ENCODE data around the gene BACE1-AS.

DNA sequence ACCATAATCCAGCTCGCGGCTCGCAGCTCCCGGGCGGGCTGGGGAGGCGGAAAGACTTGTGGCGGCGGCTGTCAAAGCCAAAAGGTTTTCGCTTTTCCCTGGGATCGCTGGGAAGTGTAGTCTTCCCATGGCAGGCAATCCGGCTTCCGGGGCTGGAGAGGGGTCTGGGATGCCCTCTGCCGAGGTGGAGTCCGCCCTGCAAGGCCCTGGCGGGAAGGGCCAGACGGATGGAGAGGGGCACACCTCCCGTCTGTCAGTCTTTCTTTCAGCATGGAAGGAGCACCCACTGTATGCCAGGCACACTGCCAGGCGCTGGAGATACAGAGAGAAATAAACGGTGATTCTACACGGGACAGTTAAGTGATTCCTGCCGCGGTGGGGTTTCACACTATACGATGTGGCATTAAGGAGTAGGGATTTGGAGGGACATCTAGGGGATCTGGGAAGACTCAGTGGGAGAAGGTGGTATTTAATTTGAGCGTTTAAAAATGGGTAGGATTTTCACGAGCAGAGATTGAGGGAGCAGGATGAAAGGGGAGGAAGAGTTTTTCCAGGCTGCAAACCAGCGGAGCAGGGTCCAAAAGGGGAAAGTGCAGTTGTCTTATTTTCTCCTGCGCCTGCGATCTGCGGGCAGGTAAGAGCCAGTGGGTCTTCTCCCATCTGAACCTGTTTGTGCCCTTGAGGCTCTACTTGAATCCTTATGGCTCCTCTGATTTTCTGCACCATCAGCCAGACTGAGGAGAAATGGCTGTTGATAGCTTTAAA, 25.2 kb downstream of the BACE1-AS start, which contains the start of gene BACE1:
- TF ChIP-seq, protein P1, sequence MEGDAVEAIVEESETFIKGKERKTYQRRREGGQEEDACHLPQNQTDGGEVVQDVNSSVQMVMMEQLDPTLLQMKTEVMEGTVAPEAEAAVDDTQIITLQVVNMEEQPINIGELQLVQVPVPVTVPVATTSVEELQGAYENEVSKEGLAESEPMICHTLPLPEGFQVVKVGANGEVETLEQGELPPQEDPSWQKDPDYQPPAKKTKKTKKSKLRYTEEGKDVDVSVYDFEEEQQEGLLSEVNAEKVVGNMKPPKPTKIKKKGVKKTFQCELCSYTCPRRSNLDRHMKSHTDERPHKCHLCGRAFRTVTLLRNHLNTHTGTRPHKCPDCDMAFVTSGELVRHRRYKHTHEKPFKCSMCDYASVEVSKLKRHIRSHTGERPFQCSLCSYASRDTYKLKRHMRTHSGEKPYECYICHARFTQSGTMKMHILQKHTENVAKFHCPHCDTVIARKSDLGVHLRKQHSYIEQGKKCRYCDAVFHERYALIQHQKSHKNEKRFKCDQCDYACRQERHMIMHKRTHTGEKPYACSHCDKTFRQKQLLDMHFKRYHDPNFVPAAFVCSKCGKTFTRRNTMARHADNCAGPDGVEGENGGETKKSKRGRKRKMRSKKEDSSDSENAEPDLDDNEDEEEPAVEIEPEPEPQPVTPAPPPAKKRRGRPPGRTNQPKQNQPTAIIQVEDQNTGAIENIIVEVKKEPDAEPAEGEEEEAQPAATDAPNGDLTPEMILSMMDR (IDR thresholded peaks at IDR 0.05): peak in 2 of 3 donors; percentile 40 to 59
- peak; percentile 37 for TF ChIP-seq POLR2A (IDR thresholded peaks at IDR 0.05)

Data from ovary (tissue), 3 donors.